IPS DF 4.7 (cell line): ENCODE results near the gene ZNF281.
"Not testable (repeated sequence)": the region's sequence is repeated elsewhere in the genome, so short reads cannot be mapped to it uniquely, and the experiment has no call there.

Experiments used
- DNase-seq: peaks from one replicate; pipeline ENCODE4 v3.0.0-alpha.2; 2013; ENCODE audit warnings: low spot score; ENCODE audit errors: extremely low read depth

ZNF281 gene

DNA sequence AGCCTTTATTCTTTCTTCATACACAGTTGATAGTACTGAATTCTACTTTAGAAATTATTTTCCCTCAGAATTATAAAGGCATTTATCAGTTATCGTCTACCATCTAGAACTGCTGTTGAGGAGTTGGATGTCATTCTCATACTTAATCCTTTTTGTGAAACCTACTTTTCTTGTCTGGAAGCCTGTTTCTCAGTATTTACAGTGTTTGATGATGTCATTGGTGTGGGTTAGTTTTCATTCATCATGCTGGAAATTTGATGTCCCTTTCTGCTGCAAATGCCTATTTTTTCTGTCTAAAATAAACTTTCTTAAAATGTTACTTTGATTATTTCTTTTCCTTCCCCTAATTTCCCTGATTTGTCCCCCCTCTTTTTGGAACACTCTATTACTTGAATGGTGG lies 22.8 kb upstream of the ZNF281 start:
- DNase-seq = no peak

DNA sequence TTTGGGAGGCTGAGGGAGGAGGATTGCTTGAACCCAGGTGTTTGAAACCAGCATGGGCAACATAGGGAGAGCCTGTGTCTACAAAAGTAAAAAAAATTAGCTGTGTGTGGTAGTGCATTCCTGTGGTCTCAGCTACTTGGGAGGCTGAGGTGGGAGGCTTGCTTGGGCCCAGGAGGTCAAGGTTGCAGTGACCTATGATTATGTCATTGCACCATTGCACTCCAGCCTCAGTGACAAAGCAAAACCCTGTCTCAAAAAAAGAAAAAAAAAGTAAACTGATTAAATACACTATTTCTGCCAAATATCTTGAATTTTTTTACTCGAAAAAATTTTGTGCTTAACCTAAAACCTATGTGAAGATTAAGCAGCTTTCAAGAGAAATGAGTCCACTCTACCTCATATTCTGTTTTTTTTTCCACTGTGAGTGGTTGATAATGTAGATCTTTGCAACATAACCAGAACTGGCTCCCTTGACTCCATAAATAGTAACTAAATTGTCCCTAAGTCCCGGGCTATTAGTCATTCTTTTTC lies 19.4 kb upstream of the ZNF281 start:
- DNase-seq = no peak

DNA sequence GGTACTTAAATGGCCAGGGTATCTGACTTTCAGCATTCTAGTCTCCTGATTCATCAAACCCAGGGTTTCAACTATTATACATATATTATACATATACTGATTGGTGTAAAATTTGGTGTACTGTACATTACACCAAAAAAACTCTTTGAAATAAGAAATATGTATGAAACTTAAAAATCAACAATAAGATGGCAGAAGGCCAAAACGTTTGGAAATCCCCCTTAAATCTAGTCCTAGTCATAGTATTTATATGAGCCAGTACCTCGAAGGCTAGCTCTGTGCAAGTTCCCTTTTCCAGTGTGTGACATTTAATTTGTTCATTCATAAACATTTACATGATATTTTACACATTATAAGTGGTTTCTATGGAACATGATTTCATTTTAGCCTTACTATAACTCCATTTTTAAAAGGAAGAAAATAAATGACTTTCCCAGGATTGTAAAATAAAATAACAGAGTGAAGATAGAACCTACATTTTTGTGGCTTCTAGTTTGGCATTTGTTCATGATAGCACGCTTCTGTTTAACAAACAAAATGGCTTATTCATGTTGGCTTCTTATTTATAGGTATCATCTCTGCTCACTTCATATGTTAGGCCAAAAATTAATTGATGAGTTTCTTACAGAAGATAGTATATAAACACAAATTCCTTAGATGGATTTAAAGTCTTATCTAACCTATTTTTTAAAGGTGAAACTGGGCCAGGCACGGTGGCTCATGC lies 18.8 kb upstream of the ZNF281 start:
- no peak for DNase-seq

DNA sequence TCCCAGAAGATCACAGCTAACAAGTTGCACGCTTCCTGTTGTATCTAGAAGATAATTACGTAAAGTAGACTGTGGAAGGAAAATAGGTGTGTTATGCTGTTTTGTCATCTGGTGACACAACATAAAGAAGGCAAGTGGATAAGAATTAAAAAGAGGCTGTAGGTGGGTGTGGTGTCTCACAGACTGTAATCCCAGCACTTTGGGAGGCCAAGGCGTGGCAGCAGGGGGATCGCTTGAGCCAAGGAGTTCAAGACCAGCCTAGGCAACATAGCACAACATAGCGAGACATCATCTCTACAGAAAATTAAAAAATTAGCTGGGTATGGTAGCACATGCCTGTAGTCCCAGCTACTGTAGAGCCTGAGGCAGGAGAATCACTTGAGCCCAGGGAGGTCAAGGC lies 17.9 kb upstream of the ZNF281 start:
- DNase-seq = no peak

DNA sequence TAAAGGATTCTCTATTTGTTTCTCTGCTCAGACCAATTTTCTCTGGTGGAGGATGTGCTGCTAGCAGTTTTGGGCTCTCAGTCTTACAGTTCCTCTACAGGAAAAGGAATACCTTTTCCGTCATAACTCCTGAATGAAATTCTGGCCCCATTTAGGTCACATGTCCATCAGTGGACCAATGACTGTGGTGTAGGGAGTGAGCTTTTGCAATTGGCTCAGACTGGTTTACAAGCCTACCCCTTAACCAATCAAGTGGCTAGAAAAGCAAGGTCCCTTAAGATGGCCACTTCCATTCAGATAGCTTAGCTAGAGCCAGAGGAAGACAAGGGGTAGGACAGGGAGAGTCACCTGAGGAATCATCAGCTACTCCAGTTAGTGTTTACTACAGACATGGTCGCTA lies 16.4 kb upstream of the ZNF281 start:
- no peak for DNase-seq

DNA sequence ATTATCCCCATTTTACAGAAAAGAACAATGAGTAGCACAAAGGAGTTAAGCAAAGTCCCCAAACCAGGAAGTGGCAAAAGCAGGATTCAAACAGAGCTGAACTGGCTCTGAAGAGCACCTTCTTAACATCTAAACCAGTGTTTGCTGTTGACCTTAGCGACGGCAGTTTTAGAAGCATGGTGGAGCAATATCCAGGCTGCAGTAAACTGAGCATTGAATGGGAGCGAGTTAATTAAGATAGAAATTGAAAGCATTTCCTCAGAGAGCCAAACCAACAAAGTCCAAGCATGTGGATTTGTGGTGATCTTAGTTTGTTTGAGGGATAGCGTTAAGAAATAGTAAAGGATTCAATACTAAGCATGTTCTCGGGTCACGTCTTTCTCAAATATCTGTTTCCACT lies 13.4 kb upstream of the ZNF281 start:
- DNase-seq = no peak

DNA sequence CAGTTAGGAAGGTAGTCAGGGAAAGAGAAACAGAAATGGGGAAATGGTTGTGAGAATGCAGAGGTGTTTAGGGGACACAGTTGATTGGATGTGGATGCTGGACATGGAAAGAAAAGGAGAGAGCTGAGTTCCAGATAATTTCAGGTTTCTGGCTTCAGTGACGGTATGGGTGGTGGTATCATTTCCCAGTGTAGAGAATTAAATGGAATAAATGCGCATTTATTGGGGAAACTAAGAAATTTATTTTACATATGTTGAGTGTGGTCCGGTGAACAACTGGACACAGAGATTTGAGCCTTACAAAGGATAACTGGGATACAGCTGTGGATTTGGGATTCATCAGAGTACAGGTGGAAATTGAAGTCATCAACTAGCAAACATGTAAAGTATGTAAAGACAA lies 12.4 kb upstream of the ZNF281 start:
- no peak for DNase-seq

DNA sequence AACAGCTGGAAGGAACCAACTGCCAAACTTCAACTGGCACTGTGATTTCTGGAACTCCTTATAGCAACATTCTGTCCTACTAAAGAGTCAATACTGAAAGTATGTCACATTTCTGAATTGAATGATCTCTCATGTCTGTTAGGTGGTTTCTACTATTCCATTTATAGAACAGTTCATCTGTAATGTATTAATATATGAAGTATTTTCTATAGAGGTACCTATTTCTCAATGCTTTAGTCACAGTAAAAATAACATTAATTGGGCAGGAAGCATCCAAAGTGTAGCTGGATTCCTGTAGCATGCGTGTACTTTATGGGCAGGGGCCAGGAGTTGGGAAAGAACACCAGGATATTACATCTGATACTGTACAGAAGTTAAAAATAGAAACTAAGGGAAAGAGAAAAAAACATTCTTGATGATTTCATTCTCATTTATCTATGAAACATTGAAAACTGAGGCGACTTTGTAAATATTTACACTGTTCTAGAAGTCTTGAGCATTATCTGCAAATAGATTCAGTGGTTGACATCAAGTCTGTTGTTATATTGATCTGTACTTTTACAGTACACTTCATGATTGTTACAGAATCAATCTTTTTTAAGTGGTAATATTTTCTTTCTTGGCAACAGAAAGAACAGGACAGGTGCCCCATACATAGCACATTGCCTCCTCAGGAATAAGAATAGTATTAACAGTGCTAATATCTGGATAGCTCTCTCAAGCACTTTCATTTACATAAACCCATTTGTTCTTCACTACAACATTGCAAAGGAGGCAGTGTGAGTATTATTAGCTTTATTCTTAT lies 6.2 kb upstream of the ZNF281 start:
- DNase-seq = no peak

DNA sequence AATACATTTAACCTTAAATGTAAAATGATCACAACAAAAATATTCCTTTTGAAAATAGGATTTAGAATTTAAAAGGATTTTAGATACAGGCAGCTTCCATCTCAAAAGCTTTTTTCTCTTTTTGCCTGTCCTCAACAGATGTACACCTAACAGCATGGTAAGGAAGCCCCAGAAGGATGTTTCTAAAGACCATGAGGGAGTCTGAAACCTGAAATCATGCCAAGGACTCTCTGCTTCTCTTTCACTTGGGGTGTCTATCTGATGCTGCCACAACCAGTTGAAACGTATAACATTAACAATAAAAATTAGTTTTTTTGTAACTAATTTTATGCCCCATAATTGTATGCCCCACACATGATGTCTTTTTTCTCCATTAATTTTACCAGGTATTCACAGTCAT lies 5.4 kb upstream of the ZNF281 start:
- no peak for DNase-seq

DNA sequence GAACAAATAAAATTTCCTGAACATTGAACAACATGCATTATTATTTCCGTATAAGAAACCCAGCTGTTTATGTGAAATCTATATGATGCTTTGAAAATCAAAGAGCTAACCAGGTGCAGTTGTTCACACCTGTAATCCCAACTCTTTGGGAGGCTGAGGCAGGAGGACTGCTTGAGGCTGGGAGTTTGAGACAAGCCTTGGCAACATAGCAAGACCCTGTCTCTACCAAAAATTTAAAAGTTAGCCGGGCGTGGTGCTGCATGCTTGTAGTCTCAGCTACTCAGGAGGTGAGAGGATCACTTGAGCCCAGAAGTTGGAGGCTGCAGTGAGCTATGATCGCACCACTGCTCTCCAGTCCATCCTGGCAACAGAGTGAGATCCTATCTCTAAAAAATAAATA lies 4.8 kb upstream of the ZNF281 start:
- DNase-seq = no peak

DNA sequence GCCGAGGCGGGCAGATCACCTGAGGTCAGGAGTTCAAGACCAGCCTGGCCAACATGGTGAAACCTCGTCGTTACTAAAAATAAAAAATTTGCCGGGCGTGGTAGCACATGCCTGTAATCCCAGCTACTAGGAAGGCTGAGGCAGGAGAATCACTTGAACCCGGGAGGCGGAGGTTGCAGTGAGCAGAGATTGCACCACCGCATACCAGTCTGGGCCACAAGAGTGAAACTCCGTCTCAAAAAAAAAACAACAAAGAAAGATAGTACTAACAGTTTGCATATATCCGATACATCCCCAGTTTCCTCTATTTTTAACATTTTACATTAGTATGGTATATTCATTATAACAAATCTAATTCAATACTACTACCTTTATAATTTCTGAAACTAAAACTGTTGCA lies 3.9 kb upstream of the ZNF281 start:
- not testable (repeated sequence) for DNase-seq

DNA sequence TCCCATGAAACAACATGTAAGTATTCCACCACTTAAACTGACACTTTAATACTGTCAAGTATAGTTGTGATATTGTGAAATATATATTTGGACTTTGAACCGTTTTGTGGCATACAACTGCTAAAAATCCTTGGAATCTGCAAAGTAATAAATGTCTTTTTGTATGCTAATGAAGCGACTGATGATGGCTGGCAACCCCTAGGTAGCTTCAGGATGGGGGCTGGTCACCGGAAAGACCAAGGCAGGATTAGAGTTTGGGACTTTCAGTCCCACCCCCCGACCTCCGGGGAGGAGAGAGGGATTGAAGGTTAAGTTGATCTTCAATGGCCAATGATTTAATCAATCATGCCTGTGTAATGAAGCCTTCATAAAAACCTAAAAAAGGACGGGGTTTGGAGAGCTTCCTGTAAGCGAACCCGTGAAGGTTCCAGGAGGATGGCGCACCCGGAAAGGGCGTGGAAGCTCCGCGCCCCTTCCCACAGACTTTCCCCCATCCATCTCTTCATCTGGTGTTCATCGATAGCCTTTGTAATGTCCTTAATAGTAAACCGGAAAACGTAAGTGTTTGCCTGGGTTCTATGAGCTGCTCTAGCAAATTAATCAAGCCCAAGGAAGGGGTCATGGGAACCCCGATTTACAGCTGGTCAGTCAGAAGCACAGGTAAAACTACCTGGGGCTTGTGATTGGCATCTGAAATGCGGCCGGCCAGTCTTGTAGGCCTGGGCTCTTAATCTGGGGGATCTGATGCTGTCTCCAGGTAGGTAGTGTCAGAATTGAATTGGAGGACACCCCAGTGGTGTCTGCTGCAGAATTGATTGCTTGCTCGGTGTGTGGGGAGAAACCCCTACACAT lies 1.8 kb upstream of the ZNF281 start:
- DNase-seq = peak; percentile 76

DNA sequence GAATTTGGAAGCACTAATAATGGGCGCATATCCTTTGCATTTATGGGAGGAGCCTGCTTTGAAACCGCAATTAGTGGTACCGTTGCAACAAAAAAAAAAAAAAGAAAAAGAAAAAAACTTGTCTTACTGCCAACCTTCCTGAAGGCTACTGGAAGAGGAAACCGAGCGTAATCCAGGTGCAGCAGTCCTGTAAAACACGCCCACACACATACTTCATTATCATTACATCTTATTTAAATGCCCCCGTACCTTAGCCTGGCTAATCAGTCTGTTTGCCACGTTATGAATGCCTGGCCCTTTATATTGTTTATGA lies 686 bp upstream of the ZNF281 start:
- no peak for DNase-seq

DNA sequence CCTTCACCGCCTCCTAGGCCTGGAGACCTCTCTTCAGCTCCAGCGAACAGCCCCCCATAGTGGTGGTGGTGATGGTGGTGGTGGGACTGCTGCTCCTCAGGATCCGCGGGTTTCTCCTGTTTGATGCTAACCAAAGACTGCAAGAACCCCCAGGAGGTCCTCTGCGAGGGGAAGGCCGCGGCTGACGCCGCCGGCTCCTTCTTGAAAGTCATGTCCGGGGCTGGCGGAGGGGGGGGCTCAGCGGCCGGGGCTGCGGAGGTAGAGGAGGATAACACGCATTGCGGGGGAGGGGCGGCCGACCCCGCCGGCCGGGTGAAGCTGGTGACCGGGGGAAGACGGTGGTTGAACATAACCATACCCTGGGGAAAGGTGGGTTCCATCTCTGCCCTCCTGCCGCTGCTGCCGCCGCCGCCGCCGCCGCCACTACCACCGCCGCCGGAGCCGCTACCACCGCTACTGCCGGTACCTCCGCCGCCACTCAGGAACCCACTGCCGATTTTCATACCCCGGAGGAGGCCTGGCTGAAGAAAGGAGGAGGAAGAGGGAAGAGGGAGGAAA lies 554 bp downstream of the ZNF281 start:
- no peak for DNase-seq

DNA sequence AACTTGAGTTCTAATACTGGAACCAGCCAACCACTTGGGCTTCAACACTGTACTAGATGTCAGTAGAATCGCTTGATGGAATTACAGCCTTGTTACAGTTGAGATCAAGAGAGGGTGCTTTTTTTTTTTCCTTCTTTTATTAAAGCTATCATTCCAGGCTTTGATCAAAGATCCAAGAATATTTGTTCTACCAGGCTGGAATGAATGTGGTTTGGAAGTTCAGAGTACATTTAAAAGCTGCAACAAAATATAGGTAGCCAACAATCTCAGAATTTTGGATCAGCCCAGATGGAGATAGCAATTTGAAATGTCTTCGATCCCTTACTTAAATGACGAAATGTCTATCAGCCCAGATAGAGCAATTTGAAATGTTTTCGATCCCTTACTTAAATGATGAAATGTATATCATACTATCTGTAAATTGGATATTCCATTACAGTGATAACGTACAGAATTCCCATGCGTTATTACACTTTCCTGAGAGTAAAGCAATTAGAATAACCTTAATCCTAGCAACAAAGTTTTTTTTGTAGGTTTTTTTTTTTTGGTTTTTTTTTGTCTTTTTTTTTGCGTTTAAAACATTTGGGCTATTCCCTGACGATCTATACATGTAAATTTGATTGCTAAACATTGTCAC lies 3.6 kb downstream of the ZNF281 start:
- no peak for DNase-seq

DNA sequence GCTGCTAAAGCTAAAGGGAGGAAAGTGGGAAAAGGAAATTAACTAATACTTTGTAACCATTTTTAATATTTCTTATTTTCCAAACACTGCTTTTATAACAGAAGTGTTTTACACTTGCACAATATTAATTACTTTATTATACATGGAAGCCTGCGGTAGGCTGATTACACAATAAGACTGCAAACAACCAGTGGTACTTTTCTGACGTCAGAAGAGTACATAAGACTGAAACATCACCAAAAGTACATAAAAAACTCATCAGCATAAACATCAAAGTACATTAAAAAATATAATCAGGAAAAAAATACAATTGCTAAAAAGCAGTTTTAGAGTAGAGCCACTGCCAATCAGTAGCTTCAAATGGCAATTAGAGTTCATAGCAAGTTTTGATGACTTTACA lies 4.6 kb downstream of the ZNF281 start:
- DNase-seq = no peak

DNA sequence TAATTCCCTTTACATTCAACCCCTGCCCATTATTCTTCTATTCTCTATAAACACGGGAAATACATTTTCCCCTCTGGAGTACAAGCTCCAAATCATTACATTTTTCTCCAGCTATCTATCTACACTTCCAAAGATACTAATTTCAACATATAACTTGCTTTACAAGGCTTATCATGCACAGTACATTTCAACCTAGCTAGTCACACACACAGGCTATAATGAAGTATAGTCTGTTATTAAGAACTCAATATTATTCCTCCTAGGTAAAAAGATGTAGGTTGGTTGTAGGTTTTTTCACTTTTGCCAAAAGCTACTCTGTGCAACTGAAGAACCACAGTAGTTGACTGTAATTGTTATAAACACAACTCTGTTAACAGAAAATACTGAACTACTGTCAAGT lies 8.1 kb downstream of the ZNF281 start:
- no peak for DNase-seq

DNA sequence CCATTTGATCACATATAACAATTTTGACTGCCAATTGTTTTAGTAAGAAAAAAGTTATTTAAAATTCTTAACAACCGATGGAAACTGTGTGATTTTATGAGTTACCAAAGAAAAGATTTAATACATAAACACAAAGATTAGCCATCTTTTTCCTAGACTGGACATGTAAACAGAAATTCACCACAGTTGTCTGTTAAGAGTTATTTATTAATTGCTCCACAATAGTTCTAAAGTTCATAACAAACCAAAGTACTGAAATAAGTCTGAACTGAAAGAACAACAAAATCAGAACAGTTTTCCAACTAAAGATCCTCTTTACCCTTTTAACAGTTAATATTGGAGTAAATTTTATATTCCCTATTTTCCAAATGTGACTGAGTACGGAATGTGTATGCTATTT lies 8.6 kb downstream of the ZNF281 start:
- DNase-seq = no peak

DNA sequence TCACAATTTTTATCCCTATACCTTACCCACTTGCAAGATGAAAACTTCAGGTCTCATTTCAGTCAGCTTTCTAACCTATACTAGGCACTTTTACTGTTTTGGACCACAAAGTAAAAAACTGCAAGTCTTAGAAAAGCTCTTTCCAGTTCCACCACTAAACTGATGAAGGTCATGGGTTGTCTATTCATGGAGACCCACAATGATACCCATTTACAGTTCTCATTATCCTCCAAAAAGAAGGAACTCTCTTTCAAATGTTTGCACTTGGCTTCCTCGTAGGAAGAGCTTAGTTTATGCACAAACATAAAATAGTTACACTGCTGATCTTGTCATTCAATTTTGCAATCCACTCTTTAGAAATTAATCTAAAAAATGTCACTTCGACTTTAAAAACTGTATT lies 9.3 kb downstream of the ZNF281 start:
- no peak for DNase-seq

DNA sequence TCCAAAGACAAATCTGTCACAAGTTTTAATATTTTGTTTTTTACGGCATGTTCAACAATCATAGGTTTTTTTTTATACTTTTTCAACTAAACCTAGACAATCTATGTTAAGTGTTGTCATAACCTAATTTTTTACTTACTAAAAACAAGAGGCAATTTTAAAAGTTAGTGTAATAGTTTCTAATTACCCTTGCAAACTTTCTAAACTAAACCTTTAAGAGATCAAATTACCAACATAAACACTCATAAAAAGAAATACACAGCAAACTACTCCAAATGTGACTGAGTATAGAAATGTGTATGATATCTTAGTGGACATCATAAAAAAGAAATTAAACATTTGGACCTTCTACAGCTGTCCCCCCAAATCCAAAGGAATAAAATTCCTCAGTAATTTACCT lies 10.0 kb downstream of the ZNF281 start:
- DNase-seq = no peak

DNA sequence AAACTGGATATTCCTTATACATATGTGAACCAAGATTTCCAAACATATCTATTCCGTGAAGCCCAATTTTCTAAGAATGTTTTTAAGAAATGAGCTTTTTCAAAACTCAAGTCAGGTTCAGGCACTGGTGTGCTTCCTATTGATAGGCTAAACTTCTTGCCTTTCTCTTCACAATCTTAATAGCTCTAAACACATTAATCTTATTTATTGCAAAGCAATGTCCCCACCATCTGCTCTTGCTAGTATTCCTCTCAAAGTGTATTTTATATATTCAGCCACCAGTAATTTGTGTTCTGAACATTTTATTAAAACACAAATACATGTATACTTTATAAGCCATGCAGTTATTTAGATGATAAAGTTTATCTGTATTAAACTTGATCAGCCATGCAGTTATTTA lies 11.5 kb downstream of the ZNF281 start:
- DNase-seq = no peak
